Lung (tissue), 13 donors: ENCODE data around the gene RELB. TPM values are rescaled to one million over a fixed set of nuclear protein-coding genes. Genes with fewer than 3 reads are reported as not detected.

Experiments used
- ATAC-seq: fragments of 200-7000 bp; cut with Tn5 transposase; one replicate; pipeline ENCODE4 v1.9.1; 2020; ENCODE audit warnings: moderate number of reproducible peaks; ENCODE audit not compliant: insufficient read depth, low FRiP score
- DNase-seq, 3 donors: peaks; one replicate each; pipeline ENCODE4 v3.0.0-alpha.2; 2013 to 2017
- H3K27ac ChIP-seq, 2 donors: one replicate each; pipeline ENCODE4 v1.5.1; 2013; ENCODE audit warnings: mild to moderate bottlenecking in 2 of 2, moderate library complexity in 2 of 2, control low read depth in 1 of 2, inconsistent platforms in 1 of 2, low read depth in 1 of 2, low read length in 1 of 2
- H3K27me3 ChIP-seq, 3 donors: one replicate each; pipeline ENCODE4 v1.5.1; 2013; ENCODE audit warnings: low read length in 2 of 3; ENCODE audit not compliant: control insufficient read depth in 3 of 3, insufficient read depth in 3 of 3
- H3K36me3 ChIP-seq, 4 donors: one replicate each; pipeline ENCODE4 v1.5.1; 2013; ENCODE audit warnings: low read length in 4 of 4, mild to moderate bottlenecking in 1 of 4, moderate library complexity in 1 of 4; ENCODE audit not compliant: control insufficient read depth in 4 of 4, insufficient read depth in 4 of 4
- H3K4me1 ChIP-seq, 5 donors: one replicate each; pipeline ENCODE4 v1.5.1; 2013; ENCODE audit warnings: low read length in 5 of 5, mild to moderate bottlenecking in 2 of 5, moderate library complexity in 1 of 5; ENCODE audit not compliant: control insufficient read depth in 5 of 5, insufficient read depth in 5 of 5
- H3K4me3 ChIP-seq: one replicate; pipeline ENCODE4 v1.5.1; 2013; ENCODE audit warnings: mild to moderate bottlenecking, control low read depth, moderate library complexity
- H3K9ac ChIP-seq, 2 donors: one replicate each; pipeline ENCODE4 v1.5.1; 2013; ENCODE audit warnings: low read length in 2 of 2, control low read depth in 1 of 2; ENCODE audit not compliant: insufficient read depth in 1 of 2
- H3K9me3 ChIP-seq, 4 donors: one replicate each; pipeline ENCODE4 v1.5.1; 2013; ENCODE audit warnings: low read length in 3 of 4, mild to moderate bottlenecking in 1 of 4, moderate library complexity in 1 of 4; ENCODE audit not compliant: control insufficient read depth in 4 of 4, insufficient read depth in 3 of 4
- WGBS, 2 donors: extraction: QIAGEN DNeasy Blood & Tissue Kit; methylation state at CpG; one replicate each; pipeline ENCODE4 v1.1.7; 2013; 5-methylcytosine and 5-hydroxymethylcytosine counted together
- polyA plus RNA-seq, 2 donors: library from polyadenylated mRNA; stranded (reverse); fragments of 200-250 nt; gene quantifications; one replicate each; pipeline ENCODE4 v1.2.1, GENCODE V29; 2013
- small RNA-seq: library from RNA; depleted of rRNA; stranded (forward); fragments of <200 nt; gene quantifications from one replicate; pipeline ENCODE3, GENCODE V24; 2014; ENCODE audit warnings: low replicate concordance
- total RNA-seq, 2 donors: library from RNA; depleted of rRNA in 1 of 2; stranded (reverse); fragments of >200 nt in 1 of 2; gene quantifications; one replicate each; pipeline ENCODE4 v1.2.1, GENCODE V29; 2014 to 2021
- TF ChIP-seq, protein P1 (sequence below): IDR thresholded peaks from 2 replicates; pipeline ENCODE4 v1.5.1; 2012; ENCODE audit warnings: mild to moderate bottlenecking; ENCODE audit errors: control extremely low read depth, extremely low read depth
- donor health status: control.
- donor health status: control.
- donor health status: Bipolar disorder and iron deficiency.
- donor health status: healthy.
- donor health status: DM: yes; HTN: yes; CAD: no.

The RELB gene
- total and polyA plus RNA-seq, 4 donors: 9.4 to 65.9 (median 19.8) TPM

DNA sequence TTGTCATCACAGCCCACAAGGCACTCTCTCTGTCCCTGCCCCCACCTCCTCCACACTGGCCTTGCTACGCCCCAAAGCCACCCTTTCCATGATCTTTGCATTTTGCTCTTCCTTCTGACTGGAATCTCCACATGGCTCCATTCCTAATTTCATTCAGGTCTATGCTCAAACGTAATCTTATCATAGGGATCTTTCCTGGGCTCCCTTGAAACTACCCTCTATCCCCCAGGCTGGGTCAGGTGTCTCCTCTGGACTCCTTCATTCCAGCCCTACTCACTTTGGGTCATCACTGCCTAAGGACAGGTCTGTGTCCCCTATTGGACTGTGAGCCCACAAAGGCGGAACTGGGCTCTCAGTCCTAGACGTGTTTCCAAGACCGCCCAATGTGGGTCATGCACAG is 80.9 kb downstream of the RELB start:
- no peak for ATAC-seq
- TF ChIP-seq, protein P1, sequence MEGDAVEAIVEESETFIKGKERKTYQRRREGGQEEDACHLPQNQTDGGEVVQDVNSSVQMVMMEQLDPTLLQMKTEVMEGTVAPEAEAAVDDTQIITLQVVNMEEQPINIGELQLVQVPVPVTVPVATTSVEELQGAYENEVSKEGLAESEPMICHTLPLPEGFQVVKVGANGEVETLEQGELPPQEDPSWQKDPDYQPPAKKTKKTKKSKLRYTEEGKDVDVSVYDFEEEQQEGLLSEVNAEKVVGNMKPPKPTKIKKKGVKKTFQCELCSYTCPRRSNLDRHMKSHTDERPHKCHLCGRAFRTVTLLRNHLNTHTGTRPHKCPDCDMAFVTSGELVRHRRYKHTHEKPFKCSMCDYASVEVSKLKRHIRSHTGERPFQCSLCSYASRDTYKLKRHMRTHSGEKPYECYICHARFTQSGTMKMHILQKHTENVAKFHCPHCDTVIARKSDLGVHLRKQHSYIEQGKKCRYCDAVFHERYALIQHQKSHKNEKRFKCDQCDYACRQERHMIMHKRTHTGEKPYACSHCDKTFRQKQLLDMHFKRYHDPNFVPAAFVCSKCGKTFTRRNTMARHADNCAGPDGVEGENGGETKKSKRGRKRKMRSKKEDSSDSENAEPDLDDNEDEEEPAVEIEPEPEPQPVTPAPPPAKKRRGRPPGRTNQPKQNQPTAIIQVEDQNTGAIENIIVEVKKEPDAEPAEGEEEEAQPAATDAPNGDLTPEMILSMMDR: no peak

DNA sequence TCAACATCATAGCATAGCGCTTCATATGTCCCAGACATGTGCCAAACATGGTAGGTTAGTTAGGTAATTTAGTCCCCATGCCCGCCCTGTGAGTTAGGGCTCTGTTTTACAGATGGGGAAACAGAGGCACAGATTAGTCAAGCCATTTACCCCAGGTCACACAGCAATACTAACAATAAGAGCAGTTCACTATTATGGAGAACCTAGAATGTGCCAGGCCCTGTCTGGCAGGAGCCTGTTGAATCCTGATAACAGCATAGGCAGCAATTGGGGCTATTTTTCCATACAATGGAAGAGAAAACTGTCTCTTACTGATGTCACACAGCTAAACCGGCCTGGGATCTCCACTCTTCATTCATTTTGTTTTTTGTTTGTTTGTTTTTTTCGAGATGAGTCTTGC is 85.2 kb downstream of the RELB start:
- peaks cover 0 to 8% (median 3%) of the 10 kb centered on the region in 5 donors for H3K4me1 ChIP-seq
- no peak for DNase-seq
- no peaks in the 10 kb centered on the region for H3K9me3 ChIP-seq
- no peak for ATAC-seq
- H3K36me3 ChIP-seq: peaks cover 0 to 21% (median 11%) of the 10 kb centered on the region in 4 donors
- WGBS, 2 donors: 95 to 96% methylated on average over 4 of the region's 4 CpGs
- TF ChIP-seq, protein P1: no peak
- H3K27ac ChIP-seq: no peak overlapping the region
- H3K27me3 ChIP-seq: no peaks in the 10 kb centered on the region
- no peak overlapping the region for H3K9ac ChIP-seq
- H3K4me3 ChIP-seq: no peak overlapping the region

More for the DNA sequence above, 80.9 kb downstream of the RELB start:
- no peak overlapping the region for H3K27ac ChIP-seq
- WGBS, 2 donors: 93 to 97% methylated on average over 5 of the region's 5 CpGs
- H3K9ac ChIP-seq: no peak overlapping the region
- H3K4me1 ChIP-seq: peaks cover 0 to 14% (median 7%) of the 10 kb centered on the region in 5 donors
- no peaks in the 10 kb centered on the region for H3K9me3 ChIP-seq
- H3K4me3 ChIP-seq: no peak overlapping the region
- H3K27me3 ChIP-seq: no peaks in the 10 kb centered on the region
- peaks cover 0 to 14% (median 10%) of the 10 kb centered on the region in 4 donors for H3K36me3 ChIP-seq
- no peak for DNase-seq

DNA sequence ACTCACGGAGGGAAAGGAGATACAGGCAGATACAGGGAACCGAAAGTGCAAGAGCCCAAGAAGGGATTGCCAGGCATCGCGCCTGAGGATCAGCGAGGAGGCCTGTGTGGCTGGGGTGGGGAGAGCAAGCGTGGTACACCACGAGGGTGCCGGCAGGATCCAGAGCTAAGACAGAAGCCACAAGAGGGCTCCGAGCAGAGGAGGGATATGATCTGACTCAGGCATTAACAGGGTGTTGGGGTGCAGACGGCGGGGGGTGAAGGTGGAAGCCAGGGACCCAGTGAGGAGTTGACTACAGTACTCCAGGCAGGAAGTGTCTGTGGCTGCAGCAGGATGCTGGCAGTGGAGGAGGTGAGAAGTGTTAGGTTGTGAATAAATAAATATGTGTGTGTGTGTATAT is 86.3 kb downstream of the RELB start:
- ATAC-seq: no peak

More for the DNA sequence above, 86.3 kb downstream of the RELB start:
- Histone ChIP-seq H3K4me1 (peaks cover 0 to 8% (median 3%) of the 10 kb centered on the region in 5 donors), H3K9ac (no peak overlapping the region), H3K27me3 (no peaks in the 10 kb centered on the region), H3K4me3 (no peak overlapping the region), H3K9me3 (no peaks in the 10 kb centered on the region), H3K36me3 (peaks cover 0 to 13% (median 5%) of the 10 kb centered on the region in 4 donors), H3K27ac (no peak overlapping the region)
- TF ChIP-seq, protein P1: no peak
- WGBS, 2 donors: 35 to 63% methylated on average over 11 of the region's 11 CpGs
- no peak for DNase-seq

Small RNAs within 50 kb of the gene (small RNA-seq; reads per million reads assigned to genes)
- not detected for gene RNU6-611P

Other genes starting within 250 kb of the RELB start
- gene CBLC, start 223.6 kb upstream of the RELB start, total RNA-seq: 1 to 10 TPM; 4.8 to 5.5 TPM
- 1 to 10 TPM; 4.0 to 5.3 TPM for gene CBLC, start 223.6 kb upstream of the RELB start, polyA plus RNA-seq
- gene BCAM, start 192.4 kb upstream of the RELB start, total RNA-seq: 100 to 1,000 TPM; 168 to 225 TPM
- gene BCAM, start 192.4 kb upstream of the RELB start, polyA plus RNA-seq: 100 to 1,000 TPM in 1 of 2 donors, 10 to 100 TPM in 1; 59.2 to 202 TPM
- 100 to 1,000 TPM in 1 of 2 donors, 10 to 100 TPM in 1; 90.4 to 117 TPM for gene NECTIN2, start 155.2 kb upstream of the RELB start, total RNA-seq
- 10 to 100 TPM; 76.9 to 97.6 TPM for gene NECTIN2, start 155.2 kb upstream of the RELB start, polyA plus RNA-seq
- 10 to 100 TPM; 17.6 to 76.8 TPM for gene TOMM40, start 110.2 kb upstream of the RELB start, total RNA-seq
- 10 to 100 TPM; 55.0 to 69.4 TPM for gene TOMM40, start 110.2 kb upstream of the RELB start, polyA plus RNA-seq
- gene APOE, start 95.7 kb upstream of the RELB start, total RNA-seq: 100 to 1,000 TPM in 1 of 2 donors, 10 to 100 TPM in 1; 80.8 to 177 TPM
- 1,000 to 10,000 TPM in 1 of 2 donors, 100 to 1,000 TPM in 1; 235 to 1,011 TPM for gene APOE, start 95.7 kb upstream of the RELB start, polyA plus RNA-seq
- 100 to 1,000 TPM in 1 of 2 donors, 10 to 100 TPM in 1; 14.0 to 282 TPM for gene APOC1, start 86.9 kb upstream of the RELB start, total RNA-seq
- 1,000 to 10,000 TPM in 1 of 2 donors, 100 to 1,000 TPM in 1; 153 to 1,030 TPM for gene APOC1, start 86.9 kb upstream of the RELB start, polyA plus RNA-seq
- not detected for gene APOC4, start 59.2 kb upstream of the RELB start, total RNA-seq
- under 1 TPM in 1 of 2 donors, not detected in 1; 0.98 TPM for gene APOC4, start 59.2 kb upstream of the RELB start, polyA plus RNA-seq
- 1 to 10 TPM; 1.8 to 8.0 TPM for gene APOC2, start 55.4 kb upstream of the RELB start, total RNA-seq
- 10 to 100 TPM; 12.2 to 21.5 TPM for gene APOC2, start 55.4 kb upstream of the RELB start, polyA plus RNA-seq
- gene CLPTM1, start 46.1 kb upstream of the RELB start, total RNA-seq: 100 to 1,000 TPM in 1 of 2 donors, 10 to 100 TPM in 1; 35.9 to 130 TPM
- 10 to 100 TPM; 82.5 to 88.0 TPM for gene CLPTM1, start 46.1 kb upstream of the RELB start, polyA plus RNA-seq
- 10 to 100 TPM; 23.9 to 73.9 TPM for gene CLASRP, start 37.6 kb downstream of the RELB start, total RNA-seq
- 100 to 1,000 TPM in 1 of 2 donors, 10 to 100 TPM in 1; 41.2 to 107 TPM for gene CLASRP, start 37.6 kb downstream of the RELB start, polyA plus RNA-seq
- gene ZNF296, start 75.0 kb downstream of the RELB start, total RNA-seq: 1 to 10 TPM in 1 of 2 donors, under 1 TPM in 1; 0.43 to 3.8 TPM
- gene ZNF296, start 75.0 kb downstream of the RELB start, polyA plus RNA-seq: 1 to 10 TPM; 1.9 to 3.9 TPM
- gene GEMIN7, start 77.8 kb downstream of the RELB start, total RNA-seq: 10 to 100 TPM; 18.7 to 21.1 TPM
- gene GEMIN7, start 77.8 kb downstream of the RELB start, polyA plus RNA-seq: 10 to 100 TPM; 24.3 to 29.0 TPM
- gene PPP1R37, start 91.7 kb downstream of the RELB start, total RNA-seq: 10 to 100 TPM; 20.7 to 31.1 TPM
- gene PPP1R37, start 91.7 kb downstream of the RELB start, polyA plus RNA-seq: 10 to 100 TPM; 19.2 to 39.7 TPM
- gene NKPD1, start 159.5 kb downstream of the RELB start, total RNA-seq: under 1 TPM in 1 of 2 donors, not detected in 1; 0.06 TPM
- under 1 TPM; 0.07 to 0.08 TPM for gene NKPD1, start 159.5 kb downstream of the RELB start, polyA plus RNA-seq
- gene TRAPPC6A, start 176.8 kb downstream of the RELB start, total RNA-seq: 10 to 100 TPM; 14.0 to 20.5 TPM
- gene TRAPPC6A, start 176.8 kb downstream of the RELB start, polyA plus RNA-seq: 10 to 100 TPM; 32.0 to 38.4 TPM
- gene BLOC1S3, start 177.3 kb downstream of the RELB start, total RNA-seq: 10 to 100 TPM in 1 of 2 donors, 1 to 10 TPM in 1; 7.5 to 17.3 TPM
- gene BLOC1S3, start 177.3 kb downstream of the RELB start, polyA plus RNA-seq: 1 to 10 TPM; 4.2 to 8.7 TPM
- 1 to 10 TPM; 1.7 to 2.8 TPM for gene EXOC3L2, start 243.9 kb downstream of the RELB start, total RNA-seq
- 1 to 10 TPM; 2.2 to 2.6 TPM for gene EXOC3L2, start 243.9 kb downstream of the RELB start, polyA plus RNA-seq
- gene MARK4, start 249.8 kb downstream of the RELB start, total RNA-seq: 10 to 100 TPM; 25.3 to 47.0 TPM
- 10 to 100 TPM; 12.6 to 15.9 TPM for gene MARK4, start 249.8 kb downstream of the RELB start, polyA plus RNA-seq